ENCODE results near the gene PRX. TPM values are rescaled to one million over a fixed set of nuclear protein-coding genes. Genes with fewer than 3 reads are reported as not detected.

PRX gene
- total RNA-seq, 2 donors from 2014 or later, result 1.4 to 1.7 TPM

DNA sequence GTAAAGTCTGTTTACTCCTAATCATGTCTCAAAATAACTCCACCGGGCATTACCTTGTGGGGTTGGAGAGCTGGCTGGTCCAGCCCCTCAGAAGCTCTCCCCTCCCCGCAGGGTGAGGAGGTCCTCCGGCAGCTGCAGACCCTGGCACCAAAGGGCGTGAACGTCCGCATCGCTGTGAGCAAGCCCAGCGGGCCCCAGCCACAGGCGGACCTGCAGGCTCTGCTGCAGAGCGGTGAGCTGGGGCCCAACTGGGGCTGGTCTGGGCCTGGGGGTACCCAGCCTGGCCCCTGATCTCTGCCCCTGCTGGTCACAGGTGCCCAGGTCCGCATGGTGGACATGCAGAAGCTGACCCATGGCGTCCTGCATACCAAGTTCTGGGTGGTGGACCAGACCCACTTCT, 43.4 kb downstream of the PRX start:
- H3K4me3 ChIP-seq, result no peak overlapping the region
- DNase-seq, result no peak
- intact Hi-C loops (cut with DNase I), result no loop called here

DNA sequence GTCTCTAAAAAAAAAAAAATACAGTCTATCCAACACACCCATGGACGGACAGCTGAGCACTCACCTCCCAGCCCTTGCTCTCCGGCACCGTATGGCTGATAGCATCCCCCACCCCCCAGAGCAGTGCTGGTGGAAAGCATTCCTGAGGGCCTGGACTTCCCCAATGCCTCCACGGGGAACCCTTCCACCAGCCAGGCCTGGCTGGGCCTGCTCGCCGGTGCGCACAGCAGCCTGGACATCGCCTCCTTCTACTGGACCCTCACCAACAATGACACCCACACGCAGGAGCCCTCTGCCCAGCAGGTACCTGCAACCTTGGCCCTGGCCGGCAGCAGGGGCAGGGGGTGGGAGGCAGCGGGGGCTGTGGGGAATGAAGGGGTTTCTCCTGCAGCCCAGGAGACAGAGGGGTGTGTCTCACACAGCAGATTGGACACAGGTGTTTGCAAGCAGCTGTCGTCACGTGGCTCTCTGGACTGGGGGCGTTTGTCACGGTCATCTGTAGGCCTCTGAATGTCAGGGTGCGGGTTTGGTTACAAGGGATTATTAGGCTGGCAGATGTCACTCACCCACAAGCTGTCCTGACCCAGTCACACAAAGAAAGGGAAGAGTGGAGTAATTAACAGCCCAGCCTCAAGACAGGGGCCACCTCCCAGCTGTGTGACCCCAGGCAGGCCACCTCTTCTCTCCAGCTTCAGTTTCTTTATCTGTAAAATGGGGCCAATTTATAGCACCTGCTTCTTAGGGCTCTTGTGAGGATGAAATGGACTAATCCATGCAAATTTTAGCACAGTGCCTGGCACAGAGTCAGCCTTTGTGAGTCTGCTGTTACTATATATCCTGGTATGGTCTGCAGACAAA, 45.4 kb downstream of the PRX start:
- Histone ChIP-seq H3K4me1 (no peaks in the 10 kb centered on the region), H3K9me3 (no peaks in the 10 kb centered on the region), H3K27ac (no peak overlapping the region), H3K27me3 (no peaks in the 10 kb centered on the region), H3K36me3 (no peaks in the 10 kb centered on the region), H3K9ac (ENCODE audit: low read depth in 2 of 2, low read length in 2 of 2) (no peak overlapping the region), H3K4me3 (no peak overlapping the region)
- intact Hi-C loops (cut with DNase I), result no loop called here
- TF ChIP-seq, protein P1, sequence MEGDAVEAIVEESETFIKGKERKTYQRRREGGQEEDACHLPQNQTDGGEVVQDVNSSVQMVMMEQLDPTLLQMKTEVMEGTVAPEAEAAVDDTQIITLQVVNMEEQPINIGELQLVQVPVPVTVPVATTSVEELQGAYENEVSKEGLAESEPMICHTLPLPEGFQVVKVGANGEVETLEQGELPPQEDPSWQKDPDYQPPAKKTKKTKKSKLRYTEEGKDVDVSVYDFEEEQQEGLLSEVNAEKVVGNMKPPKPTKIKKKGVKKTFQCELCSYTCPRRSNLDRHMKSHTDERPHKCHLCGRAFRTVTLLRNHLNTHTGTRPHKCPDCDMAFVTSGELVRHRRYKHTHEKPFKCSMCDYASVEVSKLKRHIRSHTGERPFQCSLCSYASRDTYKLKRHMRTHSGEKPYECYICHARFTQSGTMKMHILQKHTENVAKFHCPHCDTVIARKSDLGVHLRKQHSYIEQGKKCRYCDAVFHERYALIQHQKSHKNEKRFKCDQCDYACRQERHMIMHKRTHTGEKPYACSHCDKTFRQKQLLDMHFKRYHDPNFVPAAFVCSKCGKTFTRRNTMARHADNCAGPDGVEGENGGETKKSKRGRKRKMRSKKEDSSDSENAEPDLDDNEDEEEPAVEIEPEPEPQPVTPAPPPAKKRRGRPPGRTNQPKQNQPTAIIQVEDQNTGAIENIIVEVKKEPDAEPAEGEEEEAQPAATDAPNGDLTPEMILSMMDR (IDR thresholded peaks at IDR 0.05), result no peak
- no peak for DNase-seq

More for the DNA sequence above, 43.4 kb downstream of the PRX start:
- Histone ChIP-seq H3K4me1 (no peaks in the 10 kb centered on the region), H3K9me3 (no peaks in the 10 kb centered on the region), H3K36me3 (no peaks in the 10 kb centered on the region), H3K27me3 (no peaks in the 10 kb centered on the region), H3K9ac (ENCODE audit: low read depth in 2 of 2, low read length in 2 of 2) (no peak overlapping the region), H3K27ac (no peak overlapping the region)
- TF ChIP-seq, protein P1 (IDR thresholded peaks at IDR 0.05), result no peak

DNA sequence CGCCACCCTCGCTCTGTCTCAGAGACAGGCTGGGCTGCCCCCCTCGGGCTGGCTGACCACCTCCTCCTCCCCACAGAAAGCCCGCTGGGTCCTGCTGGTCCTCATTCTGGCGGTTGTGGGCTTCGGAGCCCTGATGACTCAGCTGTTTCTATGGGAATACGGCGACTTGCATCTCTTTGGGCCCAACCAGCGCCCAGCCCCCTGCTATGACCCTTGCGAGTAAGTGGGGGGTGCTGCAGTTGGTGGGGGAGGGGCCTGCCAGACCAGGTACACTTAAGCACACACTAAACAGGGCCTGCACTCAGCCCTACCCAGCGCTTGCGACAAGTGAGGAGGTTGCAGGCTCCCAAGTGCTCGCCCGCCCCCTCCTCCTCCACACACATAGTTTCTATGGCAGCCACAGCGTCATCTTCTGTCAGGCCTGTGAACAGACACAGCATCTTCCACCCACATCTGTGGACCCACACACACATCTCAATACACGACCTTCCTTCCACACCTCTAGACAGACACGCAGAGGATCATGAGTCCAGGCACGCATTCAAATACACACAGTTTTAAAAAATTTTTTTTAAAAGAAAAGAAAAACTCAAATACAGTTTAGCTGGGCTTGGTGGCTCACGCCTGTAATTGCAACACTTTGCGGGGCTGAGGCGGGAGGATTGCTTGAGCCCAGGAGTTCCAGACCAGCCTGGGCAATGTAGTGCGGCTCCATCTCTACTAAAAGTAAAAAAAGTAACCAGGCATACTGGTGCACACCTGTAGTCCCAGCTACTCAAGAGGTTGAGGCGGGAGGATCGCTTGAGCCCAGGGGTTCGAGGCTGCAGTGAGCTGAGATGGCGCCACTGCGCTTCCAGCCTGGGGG, 46.2 kb downstream of the PRX start:
- Histone ChIP-seq H3K27ac (no peak overlapping the region), H3K9me3 (no peaks in the 10 kb centered on the region), H3K4me1 (no peaks in the 10 kb centered on the region), H3K4me3 (no peak overlapping the region), H3K9ac (ENCODE audit: low read depth in 2 of 2, low read length in 2 of 2) (no peak overlapping the region), H3K36me3 (no peaks in the 10 kb centered on the region), H3K27me3 (no peaks in the 10 kb centered on the region)
- DNase-seq, result no peak
- intact Hi-C loops (cut with DNase I), result no loop called here
- TF ChIP-seq, protein P1 (IDR thresholded peaks at IDR 0.05), result no peak

DNA sequence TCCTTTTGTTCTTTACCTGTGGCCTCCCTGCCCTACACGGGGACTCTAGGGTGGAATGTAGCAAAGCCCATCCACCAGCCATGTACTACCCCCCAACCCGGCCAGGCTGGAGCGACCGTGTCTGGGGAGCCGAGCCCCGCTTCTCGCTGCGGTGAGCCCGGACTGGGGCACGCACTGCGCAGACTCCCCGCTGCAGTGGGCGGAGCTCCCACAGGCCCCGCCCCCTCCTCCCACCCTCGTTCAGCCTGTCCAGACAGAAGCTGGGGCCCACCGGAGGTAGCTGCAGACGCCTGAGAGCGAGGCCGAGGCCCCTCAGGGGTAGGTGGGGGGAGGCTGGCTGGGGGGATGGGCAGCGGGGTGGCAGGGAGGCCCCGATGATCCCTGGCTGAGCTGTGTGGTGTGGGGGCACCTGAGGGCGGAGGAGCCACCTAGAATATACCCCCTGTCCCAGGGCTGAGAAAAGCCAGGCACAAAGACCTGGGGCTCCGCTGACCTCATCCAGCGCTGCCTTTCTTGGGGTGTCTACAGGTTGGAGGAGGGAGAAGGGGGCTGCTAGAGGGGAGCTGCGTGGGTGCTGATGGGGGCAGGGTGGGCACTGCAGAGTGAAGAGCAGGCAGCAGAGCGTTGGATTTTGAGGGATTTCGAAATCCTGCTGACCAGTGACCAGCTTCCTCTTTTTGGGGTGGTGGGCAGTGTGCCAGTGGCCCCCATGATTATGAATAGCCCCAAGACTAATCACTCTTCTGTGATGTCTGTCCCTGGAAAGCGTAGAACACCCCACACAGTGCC, 47.4 kb downstream of the PRX start:
- peak; percentile 47 for DNase-seq
- no peaks in the 10 kb centered on the region for H3K4me1 ChIP-seq
- intact Hi-C loops (cut with DNase I), result no loop called here
- H3K4me3 ChIP-seq, result peak overlapping the region; percentile 18
- TF ChIP-seq, protein P1 (IDR thresholded peaks at IDR 0.05), result no peak
- no peaks in the 10 kb centered on the region for H3K27me3 ChIP-seq
- H3K9me3 ChIP-seq, result no peaks in the 10 kb centered on the region
- peak overlapping the region in 1 of 2 donors; percentile 50 for H3K9ac ChIP-seq (ENCODE audit: low read depth in 2 of 2, low read length in 2 of 2)
- no peak overlapping the region for H3K27ac ChIP-seq
- H3K36me3 ChIP-seq, result no peaks in the 10 kb centered on the region

DNA sequence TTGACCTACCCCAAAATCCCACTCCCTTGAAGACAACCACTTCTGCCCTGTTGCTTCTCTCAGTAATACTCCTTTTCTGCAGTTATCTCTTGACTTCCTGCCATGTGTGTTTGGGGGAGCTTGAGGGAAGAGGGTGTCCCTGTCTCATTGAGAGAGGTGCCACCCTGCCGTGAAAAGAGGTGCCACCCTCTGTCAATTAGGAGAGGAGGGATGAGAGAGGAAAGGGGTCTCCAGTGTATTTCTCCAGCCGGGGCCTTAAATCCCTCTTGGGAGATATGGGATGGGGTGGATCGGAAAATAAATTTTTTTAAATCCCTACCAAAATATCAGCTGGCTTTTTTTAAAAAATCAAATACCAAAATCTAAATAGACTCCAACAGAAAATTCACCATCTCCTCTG, 48.2 kb downstream of the PRX start:
- Histone ChIP-seq H3K4me1 (no peaks in the 10 kb centered on the region), H3K9ac (ENCODE audit: low read depth in 2 of 2, low read length in 2 of 2) (no peak overlapping the region), H3K9me3 (no peaks in the 10 kb centered on the region), H3K27ac (no peak overlapping the region), H3K36me3 (no peaks in the 10 kb centered on the region), H3K4me3 (no peak overlapping the region), H3K27me3 (no peaks in the 10 kb centered on the region)
- TF ChIP-seq, protein P1 (IDR thresholded peaks at IDR 0.05), result no peak
- intact Hi-C loops (cut with DNase I), result no loop called here
- no peak for DNase-seq

Data from colonic mucosa (tissue), 4 donors.